Measurements from ENCODE around the gene DNMT3B. TPM values are rescaled to one million over a fixed set of nuclear protein-coding genes. Genes with fewer than 3 reads are reported as not detected.
A peak's percentile ranks its signal among the peaks of the same experiment; 100 is the strongest.

The DNMT3B gene
- total and polyA plus RNA-seq, 9 of the 15 experiments (the other 6 are each of a cell fraction or from before 2014, with no cell fraction given): 9.3 to 74.8 (median 49.1) TPM

GRCh38 chr20:32731882-32732266 is 30.3 kb upstream of the DNMT3B start (continued):
- TF ChIP-seq AFF4 (CRISPR knock-in tag; IDR thresholded peaks at IDR 0.05) (no peak), ZNF253 (CRISPR knock-in tag; conservative IDR thresholded peaks at IDR 0.05) (no peak), TCF7L2 (IDR thresholded peaks at IDR 0.05; ENCODE audit: low read depth, low read length) (no peak), CBFA2T3 (IDR thresholded peaks at IDR 0.05) (0 out of 2 replicates have a peak, but pooled peaks have one; percentile 10), PTRF (tag; IDR thresholded peaks at IDR 0.05) (no peak), SNRNP70 (optimal IDR thresholded peaks at IDR 0.05; ENCODE audit: low read depth, low read length) (no peak), RBM25 (IDR thresholded peaks at IDR 0.05; ENCODE audit: low read depth, low read length, severe bottlenecking) (no peak), ZNF785 (CRISPR knock-in tag; IDR thresholded peaks at IDR 0.05) (no peak), CTBP1 (IDR thresholded peaks at IDR 0.05; ENCODE audit: borderline replicate concordance) (peak; percentile 35; the same call in 1 of the 2 replicates), KAT2B (IDR thresholded peaks at IDR 0.05; ENCODE audit: low read depth, low read length) (no peak), NR2C2 (CRISPR knock-in tag; IDR thresholded peaks at IDR 0.05) (no peak), NR2C2 (tag; IDR thresholded peaks at IDR 0.05) (peak; percentile 54), NEUROD1 (IDR thresholded peaks at IDR 0.05; ENCODE audit: borderline replicate concordance, low read depth, low read length, partially characterized antibody) (no peak), ZBTB1 (CRISPR knock-in tag; IDR thresholded peaks at IDR 0.05; ENCODE audit: borderline replicate concordance, low read depth) (no peak), SAFB2 (IDR thresholded peaks at IDR 0.05; ENCODE audit: borderline replicate concordance, low read depth, low read length, severe bottlenecking) (no peak), SMARCA4 (IDR thresholded peaks at IDR 0.05) (no peak), SP1 (CRISPR knock-in tag; IDR thresholded peaks at IDR 0.05) (no peak), MTF1 (CRISPR knock-in tag; IDR thresholded peaks at IDR 0.05; ENCODE audit: borderline replicate concordance) (no peak), MEIS2 (IDR thresholded peaks at IDR 0.05; ENCODE audit: partially characterized antibody) (peak; percentile 9), SIN3B (IDR thresholded peaks at IDR 0.05; ENCODE audit: low read depth) (no peak), THRAP3 (IDR thresholded peaks at IDR 0.05; ENCODE audit: borderline replicate concordance) (no peak)
- TF ChIP-seq, protein P1, sequence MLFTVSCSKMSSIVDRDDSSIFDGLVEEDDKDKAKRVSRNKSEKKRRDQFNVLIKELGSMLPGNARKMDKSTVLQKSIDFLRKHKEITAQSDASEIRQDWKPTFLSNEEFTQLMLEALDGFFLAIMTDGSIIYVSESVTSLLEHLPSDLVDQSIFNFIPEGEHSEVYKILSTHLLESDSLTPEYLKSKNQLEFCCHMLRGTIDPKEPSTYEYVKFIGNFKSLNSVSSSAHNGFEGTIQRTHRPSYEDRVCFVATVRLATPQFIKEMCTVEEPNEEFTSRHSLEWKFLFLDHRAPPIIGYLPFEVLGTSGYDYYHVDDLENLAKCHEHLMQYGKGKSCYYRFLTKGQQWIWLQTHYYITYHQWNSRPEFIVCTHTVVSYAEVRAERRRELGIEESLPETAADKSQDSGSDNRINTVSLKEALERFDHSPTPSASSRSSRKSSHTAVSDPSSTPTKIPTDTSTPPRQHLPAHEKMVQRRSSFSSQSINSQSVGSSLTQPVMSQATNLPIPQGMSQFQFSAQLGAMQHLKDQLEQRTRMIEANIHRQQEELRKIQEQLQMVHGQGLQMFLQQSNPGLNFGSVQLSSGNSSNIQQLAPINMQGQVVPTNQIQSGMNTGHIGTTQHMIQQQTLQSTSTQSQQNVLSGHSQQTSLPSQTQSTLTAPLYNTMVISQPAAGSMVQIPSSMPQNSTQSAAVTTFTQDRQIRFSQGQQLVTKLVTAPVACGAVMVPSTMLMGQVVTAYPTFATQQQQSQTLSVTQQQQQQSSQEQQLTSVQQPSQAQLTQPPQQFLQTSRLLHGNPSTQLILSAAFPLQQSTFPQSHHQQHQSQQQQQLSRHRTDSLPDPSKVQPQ (CRISPR knock-in tag; IDR thresholded peaks at IDR 0.05; ENCODE audit: borderline replicate concordance): no peak
- TF ChIP-seq, protein P2, sequence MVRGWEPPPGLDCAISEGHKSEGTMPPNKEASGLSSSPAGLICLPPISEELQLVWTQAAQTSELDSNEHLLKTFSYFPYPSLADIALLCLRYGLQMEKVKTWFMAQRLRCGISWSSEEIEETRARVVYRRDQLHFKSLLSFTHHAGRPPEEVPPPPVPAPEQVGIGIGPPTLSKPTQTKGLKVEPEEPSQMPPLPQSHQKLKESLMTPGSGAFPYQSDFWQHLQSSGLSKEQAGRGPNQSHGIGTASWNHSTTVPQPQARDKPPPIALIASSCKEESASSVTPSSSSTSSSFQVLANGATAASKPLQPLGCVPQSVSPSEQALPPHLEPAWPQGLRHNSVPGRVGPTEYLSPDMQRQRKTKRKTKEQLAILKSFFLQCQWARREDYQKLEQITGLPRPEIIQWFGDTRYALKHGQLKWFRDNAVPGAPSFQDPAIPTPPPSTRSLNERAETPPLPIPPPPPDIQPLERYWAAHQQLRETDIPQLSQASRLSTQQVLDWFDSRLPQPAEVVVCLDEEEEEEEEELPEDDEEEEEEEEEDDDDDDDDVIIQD (CRISPR knock-in tag; IDR thresholded peaks at IDR 0.05): no peak

Data from K562 (cell line).